HepG2 (cell line): ENCODE measurements around the gene RETN. TPM values are rescaled to one million over a fixed set of nuclear protein-coding genes. Genes with fewer than 3 reads are reported as not detected.
A peak's percentile ranks its signal among the peaks of the same experiment; 100 is the strongest.

Experiments
- ATAC-seq: fragments of 200-7000 bp; cut with Tn5 transposase; 3 replicates; pipeline ENCODE4 v1.9.1; 2020; ENCODE audit warnings: mild to moderate bottlenecking, moderate library complexity
- BruUV-seq: library from RNA; stranded (reverse); fragments of 400-500 nt; replicated peaks from 2 replicates; lab custom pipeline; 2021; lab: Mats Ljungman, UMichigan
- CTCF ChIA-PET: fragments of 300-600 bp; formaldehyde crosslinking; extraction: SDS; loops from one replicate; lab custom pipeline; 2021; ENCODE audit warnings: low total read pairs, inconsistent platforms, low intra/inter-chr PET ratio; lab: Yijun Ruan, JAX
- POLR2A ChIA-PET: fragments of 350-600 bp; sonication (Branson Sonifier 250); formaldehyde crosslinking; loops from one replicate; lab custom pipeline; 2020; ENCODE audit warnings: antibody characterized with exemption, inconsistent platforms; lab: Yijun Ruan, JAX
- DNase-seq: peaks from one replicate; pipeline ENCODE4 v3.0.0-alpha.2; 2015; ENCODE audit warnings: low spot score
- FAIRE-seq: peaks from 3 replicates; lab custom pipeline; 2011; peaks lifted over from hg19 to GRCh38; lab: Jason Lieb, UNC
- H2AFZ ChIP-seq: one replicate; pipeline ENCODE4 v1.6.1; 2011; ENCODE audit warnings: low read length, inconsistent platforms
- H3K27ac ChIP-seq: fragments of 300-600 bp; 3 replicates; pipeline ENCODE4 v1.8.0; 2011; ENCODE audit warnings: mixed run types, mild to moderate bottlenecking, mixed read lengths, low read length, inconsistent platforms; ENCODE audit not compliant: insufficient read depth; ENCODE audit errors: extremely low read length
- H3K27me3 ChIP-seq, 2 experiments: fragments of 200-600 bp in 1 of 2; 2 replicates in 1 of 2; 3 replicates in 1 of 2; pipeline versions ENCODE4 v1.6.0 to v1.8.0; 2011; ENCODE audit warnings: low read length in 2 of 2, mild to moderate bottlenecking in 2 of 2, moderate library complexity in 2 of 2, inconsistent platforms in 1 of 2; ENCODE audit not compliant: insufficient read depth in 2 of 2, control insufficient read depth in 1 of 2
- H3K36me3 ChIP-seq, 2 experiments: fragments of 200-600 bp in 1 of 2; replicated peaks in 1 of 2; 2 replicates in 1 of 2; 3 replicates in 1 of 2; pipeline versions ENCODE4 v1.5.1 to v1.8.0; 2011; ENCODE audit warnings: low read length in 2 of 2, inconsistent platforms in 1 of 2; ENCODE audit not compliant: insufficient read depth in 2 of 2, control insufficient read depth in 1 of 2
- H3K4me1 ChIP-seq: 2 replicates; pipeline ENCODE4 v1.5.1; 2012; ENCODE audit warnings: low read length, inconsistent platforms; ENCODE audit not compliant: insufficient read depth
- H3K4me2 ChIP-seq: 2 replicates; pipeline ENCODE4 v1.6.0; 2011; ENCODE audit warnings: low read depth, low read length, inconsistent platforms
- H3K4me3 ChIP-seq, 3 experiments: fragments of 200-600 bp in 1 of 3; sonication (generic), shearing (Covaris generic) in 1 of 3; replicated peaks in 1 of 3; 2 replicates each; pipeline ENCODE4 v1.5.1; 2011 to 2016; ENCODE audit warnings: low read length in 3 of 3, inconsistent platforms in 2 of 3, low read depth in 2 of 3, mild to moderate bottlenecking in 2 of 3, control low read depth in 1 of 3, mixed read lengths in 1 of 3; ENCODE audit not compliant: insufficient read depth in 1 of 3
- H3K79me2 ChIP-seq: one replicate; pipeline ENCODE4 v1.6.1; 2011; ENCODE audit warnings: low read length, inconsistent platforms; ENCODE audit not compliant: insufficient read depth
- H3K9ac ChIP-seq: 2 replicates; pipeline ENCODE4 v1.6.0; 2011; ENCODE audit warnings: mild to moderate bottlenecking, low read depth, low read length, inconsistent platforms; ENCODE audit not compliant: insufficient read depth
- H3K9me3 ChIP-seq: 2 replicates; pipeline ENCODE4 v1.5.1; 2012; ENCODE audit warnings: mild to moderate bottlenecking, low read length
- H4K20me1 ChIP-seq: 2 replicates; pipeline ENCODE4 v1.6.0; 2011; ENCODE audit warnings: inconsistent platforms, mild to moderate bottlenecking, low read length, moderate library complexity; ENCODE audit not compliant: insufficient read depth
- EP300 ChIP-seq, 3 experiments: sonication (generic) in 1 of 3; formaldehyde crosslinking in 1 of 3; IDR thresholded peaks; 2 replicates each; pipeline versions ENCODE4 v1.5.1 to v1.6.1; 2011 to 2020; ENCODE audit warnings: low read depth in 2 of 3, low read length in 2 of 3, borderline replicate concordance in 1 of 3, improper control_type of control experiment in 1 of 3, mild to moderate bottlenecking in 1 of 3, missing genetic modification reagents in 1 of 3, moderate library complexity in 1 of 3
- RAD21 ChIP-seq: fragments of 450-650 bp; formaldehyde crosslinking; IDR thresholded peaks from 2 replicates; pipeline ENCODE4 v1.5.0; 2020; ENCODE audit warnings: mild to moderate bottlenecking
- WGBS: methylation state at CpG from one replicate; pipeline ENCODE4 v1.1.6; 2017; ENCODE audit warnings: low lambda C conversion rate; 5-methylcytosine and 5-hydroxymethylcytosine counted together
- in situ Hi-C: cut with HindIII; loops from 2 replicates; pipeline ENCODE4 v1.10.0; 2017; ENCODE audit warnings: low pct_unique_long_range_greater_than_20kb; ENCODE audit not compliant: extremely low pct_ligation_motif_present
- intact Hi-C: fragments of 100-400 bp; cut with micrococcal nuclease; formaldehyde crosslinking; loops from one replicate; pipeline ENCODE4 v1.10.0; 2022; ENCODE audit not compliant: unreplicated experiment
- polyA plus RNA-seq, 8 experiments: library from polyadenylated mRNA; depleted of rRNA in 3 of 8; stranded (reverse) in 7 of 8; unstranded in 1 of 8; fragments of >200 nt; fragmentation: Illumina TruSeq in 4 of 8; extraction: Trizol in 4 of 8; gene quantifications; 2 replicates each; pipeline versions ENCODE4 v1.2.1 to v1.2.3, GENCODE V29; 2011 to 2016; ENCODE audit warnings: low read depth in 4 of 8, missing spikeins in 1 of 8, mixed read lengths in 1 of 8; ENCODE audit not compliant: insufficient read depth in 1 of 8
- total RNA-seq, 5 experiments: library from RNA; depleted of rRNA; stranded (reverse); fragments of >200 nt; fragmentation: Illumina TruSeq; extraction: Trizol; gene quantifications; 2 replicates each; pipeline ENCODE4 v1.2.3, GENCODE V29; 2016; ENCODE audit warnings: low read depth in 1 of 5
- TF ChIP-seq, protein P1 (sequence below): sonication (generic); formaldehyde crosslinking; IDR thresholded peaks from 2 replicates; pipeline ENCODE4 v1.9.0; 2021; ENCODE audit warnings: mild to moderate bottlenecking, missing genetic modification reagents
- TF ChIP-seq, protein P2 (sequence below): sonication (generic); formaldehyde crosslinking; IDR thresholded peaks from 2 replicates; pipeline ENCODE4 v1.4.0; 2020; ENCODE audit warnings: missing genetic modification reagents, borderline replicate concordance

The RETN gene
- total and polyA plus RNA-seq, 2 of the 13 experiments (the other 11 are each of a cell fraction or from before 2014, with no cell fraction given), result not detected

DNA sequence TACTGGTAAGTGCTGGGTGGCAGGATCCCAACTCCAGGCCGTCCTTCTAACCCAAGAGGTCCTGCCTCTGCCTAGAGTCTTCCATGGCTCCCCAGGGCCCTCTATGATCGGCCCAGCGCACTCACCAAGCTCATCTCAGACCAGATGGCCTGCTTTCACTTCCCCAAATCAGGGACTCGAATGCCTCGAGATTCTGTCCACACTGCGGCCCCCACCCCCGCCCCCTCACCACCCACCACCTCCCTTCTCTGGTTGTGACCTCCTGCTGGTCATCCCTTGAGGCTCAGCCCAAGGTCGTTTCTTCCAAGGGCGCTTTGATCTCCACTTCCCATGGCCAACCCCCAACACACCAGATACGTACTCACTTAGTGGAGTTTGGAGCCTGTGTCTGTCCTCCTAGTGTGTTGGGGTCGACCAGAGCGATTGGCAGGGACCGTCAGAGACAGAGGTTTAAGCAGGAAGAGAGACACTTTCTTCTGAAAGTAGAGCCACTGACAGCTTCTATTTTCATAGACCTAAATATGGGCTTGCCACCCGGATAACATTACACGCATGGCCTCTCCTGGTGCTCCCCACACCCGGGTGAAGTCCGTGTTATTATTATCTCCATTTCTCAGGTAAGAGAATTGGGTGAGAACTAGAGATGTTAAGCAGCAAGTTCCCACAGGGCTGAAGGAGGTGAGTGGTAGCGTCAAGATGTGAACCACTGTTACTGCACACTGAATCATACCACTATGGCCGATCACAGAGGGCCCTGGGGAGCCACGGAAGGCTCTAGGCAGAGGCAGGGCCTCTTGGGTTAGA is 33.0 kb downstream of the RETN start, which contains the start of gene FCER2:
Gene FCER2 (minus strand): TSS at position 478 of the 804 bp plus-strand sequence. CDS start 2,371 bp downstream, outside the sequence.
- no peaks in the 10 kb centered on the region for H3K9me3 ChIP-seq
- H3K4me3 ChIP-seq, result no peak within 1 kb of the TSS
- TF ChIP-seq, protein P1, sequence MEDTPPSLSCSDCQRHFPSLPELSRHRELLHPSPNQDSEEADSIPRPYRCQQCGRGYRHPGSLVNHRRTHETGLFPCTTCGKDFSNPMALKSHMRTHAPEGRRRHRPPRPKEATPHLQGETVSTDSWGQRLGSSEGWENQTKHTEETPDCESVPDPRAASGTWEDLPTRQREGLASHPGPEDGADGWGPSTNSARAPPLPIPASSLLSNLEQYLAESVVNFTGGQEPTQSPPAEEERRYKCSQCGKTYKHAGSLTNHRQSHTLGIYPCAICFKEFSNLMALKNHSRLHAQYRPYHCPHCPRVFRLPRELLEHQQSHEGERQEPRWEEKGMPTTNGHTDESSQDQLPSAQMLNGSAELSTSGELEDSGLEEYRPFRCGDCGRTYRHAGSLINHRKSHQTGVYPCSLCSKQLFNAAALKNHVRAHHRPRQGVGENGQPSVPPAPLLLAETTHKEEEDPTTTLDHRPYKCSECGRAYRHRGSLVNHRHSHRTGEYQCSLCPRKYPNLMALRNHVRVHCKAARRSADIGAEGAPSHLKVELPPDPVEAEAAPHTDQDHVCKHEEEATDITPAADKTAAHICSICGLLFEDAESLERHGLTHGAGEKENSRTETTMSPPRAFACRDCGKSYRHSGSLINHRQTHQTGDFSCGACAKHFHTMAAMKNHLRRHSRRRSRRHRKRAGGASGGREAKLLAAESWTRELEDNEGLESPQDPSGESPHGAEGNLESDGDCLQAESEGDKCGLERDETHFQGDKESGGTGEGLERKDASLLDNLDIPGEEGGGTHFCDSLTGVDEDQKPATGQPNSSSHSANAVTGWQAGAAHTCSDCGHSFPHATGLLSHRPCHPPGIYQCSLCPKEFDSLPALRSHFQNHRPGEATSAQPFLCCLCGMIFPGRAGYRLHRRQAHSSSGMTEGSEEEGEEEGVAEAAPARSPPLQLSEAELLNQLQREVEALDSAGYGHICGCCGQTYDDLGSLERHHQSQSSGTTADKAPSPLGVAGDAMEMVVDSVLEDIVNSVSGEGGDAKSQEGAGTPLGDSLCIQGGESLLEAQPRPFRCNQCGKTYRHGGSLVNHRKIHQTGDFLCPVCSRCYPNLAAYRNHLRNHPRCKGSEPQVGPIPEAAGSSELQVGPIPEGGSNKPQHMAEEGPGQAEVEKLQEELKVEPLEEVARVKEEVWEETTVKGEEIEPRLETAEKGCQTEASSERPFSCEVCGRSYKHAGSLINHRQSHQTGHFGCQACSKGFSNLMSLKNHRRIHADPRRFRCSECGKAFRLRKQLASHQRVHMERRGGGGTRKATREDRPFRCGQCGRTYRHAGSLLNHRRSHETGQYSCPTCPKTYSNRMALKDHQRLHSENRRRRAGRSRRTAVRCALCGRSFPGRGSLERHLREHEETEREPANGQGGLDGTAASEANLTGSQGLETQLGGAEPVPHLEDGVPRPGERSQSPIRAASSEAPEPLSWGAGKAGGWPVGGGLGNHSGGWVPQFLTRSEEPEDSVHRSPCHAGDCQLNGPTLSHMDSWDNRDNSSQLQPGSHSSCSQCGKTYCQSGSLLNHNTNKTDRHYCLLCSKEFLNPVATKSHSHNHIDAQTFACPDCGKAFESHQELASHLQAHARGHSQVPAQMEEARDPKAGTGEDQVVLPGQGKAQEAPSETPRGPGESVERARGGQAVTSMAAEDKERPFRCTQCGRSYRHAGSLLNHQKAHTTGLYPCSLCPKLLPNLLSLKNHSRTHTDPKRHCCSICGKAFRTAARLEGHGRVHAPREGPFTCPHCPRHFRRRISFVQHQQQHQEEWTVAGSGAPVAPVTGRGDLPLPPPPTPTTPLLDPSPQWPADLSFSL (CRISPR knock-in tag), result no peak
- TF ChIP-seq, protein P2, sequence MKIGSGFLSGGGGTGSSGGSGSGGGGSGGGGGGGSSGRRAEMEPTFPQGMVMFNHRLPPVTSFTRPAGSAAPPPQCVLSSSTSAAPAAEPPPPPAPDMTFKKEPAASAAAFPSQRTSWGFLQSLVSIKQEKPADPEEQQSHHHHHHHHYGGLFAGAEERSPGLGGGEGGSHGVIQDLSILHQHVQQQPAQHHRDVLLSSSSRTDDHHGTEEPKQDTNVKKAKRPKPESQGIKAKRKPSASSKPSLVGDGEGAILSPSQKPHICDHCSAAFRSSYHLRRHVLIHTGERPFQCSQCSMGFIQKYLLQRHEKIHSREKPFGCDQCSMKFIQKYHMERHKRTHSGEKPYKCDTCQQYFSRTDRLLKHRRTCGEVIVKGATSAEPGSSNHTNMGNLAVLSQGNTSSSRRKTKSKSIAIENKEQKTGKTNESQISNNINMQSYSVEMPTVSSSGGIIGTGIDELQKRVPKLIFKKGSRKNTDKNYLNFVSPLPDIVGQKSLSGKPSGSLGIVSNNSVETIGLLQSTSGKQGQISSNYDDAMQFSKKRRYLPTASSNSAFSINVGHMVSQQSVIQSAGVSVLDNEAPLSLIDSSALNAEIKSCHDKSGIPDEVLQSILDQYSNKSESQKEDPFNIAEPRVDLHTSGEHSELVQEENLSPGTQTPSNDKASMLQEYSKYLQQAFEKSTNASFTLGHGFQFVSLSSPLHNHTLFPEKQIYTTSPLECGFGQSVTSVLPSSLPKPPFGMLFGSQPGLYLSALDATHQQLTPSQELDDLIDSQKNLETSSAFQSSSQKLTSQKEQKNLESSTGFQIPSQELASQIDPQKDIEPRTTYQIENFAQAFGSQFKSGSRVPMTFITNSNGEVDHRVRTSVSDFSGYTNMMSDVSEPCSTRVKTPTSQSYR (CRISPR knock-in tag), result peak; percentile 55; the same call in 1 of the 2 replicates
- TF ChIP-seq EP300 (IDR thresholded peaks at IDR 0.05; ENCODE audit: low read depth in 2 of 2, low read length in 2 of 2) (peak in 1 of 2 experiments; percentile 6; a peak in 1 of 4 replicates), EP300 (CRISPR knock-in tag; IDR thresholded peaks at IDR 0.05; ENCODE audit: borderline replicate concordance) (no peak), RAD21 (no peak)
- H3K4me1 ChIP-seq, result peaks cover 11% of the 10 kb centered on the region
- BruUV-seq, result no TSS peak
- WGBS, result 14% methylated on average over 17 of the region's 20 CpGs
- H3K4me2 ChIP-seq, result no peak within 1 kb of the TSS; the same call in 1 of the 2 replicates
- H3K36me3 ChIP-seq, result no peaks in the 10 kb centered on the region
- no peak within 1 kb of the TSS for H2AFZ ChIP-seq
- POLR2A ChIA-PET, result no interaction called here
- no peaks in the 10 kb centered on the region for H4K20me1 ChIP-seq
- no peak within 1 kb of the TSS for H3K27ac ChIP-seq
- peaks cover 0 to 24% of the 10 kb centered on the region in 2 experiments; a peak in 2 of 5 replicates for H3K27me3 ChIP-seq
- H3K9ac ChIP-seq, result no peak within 1 kb of the TSS
- ATAC-seq, result no peak; the same call in 2 of the 3 replicates
- intact Hi-C loops (no loop called here), in situ Hi-C loops (no loop called here)
- FAIRE-seq, result no peak
- CTCF ChIA-PET, result no interaction called here
- H3K79me2 ChIP-seq, result no peaks in the 10 kb centered on the region
- peak; percentile 39 for DNase-seq
